ENCODE measurements around the gene TRUB2. TPM values are rescaled to one million over a fixed set of nuclear protein-coding genes. Genes with fewer than 3 reads are reported as not detected.

TRUB2 gene
- total RNA-seq, 1 donor from 2014 or later, result 29.2 TPM

- Mint-ChIP-seq H3K36me3 (ENCODE audit: insufficient read depth) (peaks cover 8% of the 10 kb centered on the region), H3K27me3 (no peaks in the 10 kb centered on the region), H3K4me3 (ENCODE audit: low read depth) (no peak overlapping the region), H3K27ac (no peak overlapping the region), H3K4me1 (ENCODE audit: low read depth) (no peaks in the 10 kb centered on the region), H3K9me3 (ENCODE audit: low read depth) (no peaks in the 10 kb centered on the region)
- no peak for TF ChIP-seq CTCF (IDR thresholded peaks at IDR 0.05; ENCODE audit: unreplicated experiment)
- DNase-seq (ENCODE audit: low spot score, unreplicated experiment), result no peak
Observed at GRCh38 chr9:128349125-128349524, 26.9 kb upstream of the TRUB2 start.

- H3K27ac Mint-ChIP-seq, result no peak overlapping the region
- no peak for TF ChIP-seq CTCF (IDR thresholded peaks at IDR 0.05; ENCODE audit: unreplicated experiment)
- no peak for DNase-seq (ENCODE audit: low spot score, unreplicated experiment)
- H3K9me3 Mint-ChIP-seq (ENCODE audit: low read depth), result no peaks in the 10 kb centered on the region
- peaks cover 4% of the 10 kb centered on the region for H3K4me1 Mint-ChIP-seq (ENCODE audit: low read depth)
- no peak overlapping the region for H3K4me3 Mint-ChIP-seq (ENCODE audit: low read depth)
- H3K36me3 Mint-ChIP-seq (ENCODE audit: insufficient read depth), result peaks cover 4% of the 10 kb centered on the region
- H3K27me3 Mint-ChIP-seq, result no peaks in the 10 kb centered on the region
Observed at GRCh38 chr9:128344931-128345605, 22.8 kb upstream of the TRUB2 start.

GRCh38 chr9:128343855-128344254, 21.6 kb upstream of the TRUB2 start:
- H3K27ac Mint-ChIP-seq, result no peak overlapping the region
- no peak overlapping the region for H3K4me3 Mint-ChIP-seq (ENCODE audit: low read depth)
- no peak for DNase-seq (ENCODE audit: low spot score, unreplicated experiment)
- H3K9me3 Mint-ChIP-seq (ENCODE audit: low read depth), result no peaks in the 10 kb centered on the region
- TF ChIP-seq CTCF (IDR thresholded peaks at IDR 0.05; ENCODE audit: unreplicated experiment), result no peak
- H3K4me1 Mint-ChIP-seq (ENCODE audit: low read depth), result peaks cover 4% of the 10 kb centered on the region
- no peaks in the 10 kb centered on the region for H3K27me3 Mint-ChIP-seq
- peaks cover 3% of the 10 kb centered on the region for H3K36me3 Mint-ChIP-seq (ENCODE audit: insufficient read depth)

- H3K9me3 Mint-ChIP-seq (ENCODE audit: low read depth), result no peaks in the 10 kb centered on the region
Observed at GRCh38 chr9:128342971-128343680, 20.9 kb upstream of the TRUB2 start.

GRCh38 chr9:128341435-128341849, 19.2 kb upstream of the TRUB2 start:
- peak; percentile 62 for TF ChIP-seq CTCF (IDR thresholded peaks at IDR 0.05; ENCODE audit: unreplicated experiment)
- Mint-ChIP-seq H3K36me3 (ENCODE audit: insufficient read depth) (peaks cover 1% of the 10 kb centered on the region), H3K9me3 (ENCODE audit: low read depth) (no peaks in the 10 kb centered on the region), H3K27me3 (no peaks in the 10 kb centered on the region), H3K4me1 (ENCODE audit: low read depth) (peaks cover 4% of the 10 kb centered on the region), H3K4me3 (ENCODE audit: low read depth) (peak overlapping the region; percentile 89), H3K27ac (peak overlapping the region; percentile 92)
- DNase-seq (ENCODE audit: low spot score, unreplicated experiment), result peak; percentile 52

More at GRCh38 chr9:128342971-128343680, 20.9 kb upstream of the TRUB2 start:
- Mint-ChIP-seq H3K36me3 (ENCODE audit: insufficient read depth) (peaks cover 3% of the 10 kb centered on the region), H3K27me3 (no peaks in the 10 kb centered on the region), H3K4me1 (ENCODE audit: low read depth) (peaks cover 4% of the 10 kb centered on the region), H3K4me3 (ENCODE audit: low read depth) (no peak overlapping the region), H3K27ac (no peak overlapping the region)
- DNase-seq (ENCODE audit: low spot score, unreplicated experiment), result no peak
- TF ChIP-seq CTCF (IDR thresholded peaks at IDR 0.05; ENCODE audit: unreplicated experiment), result no peak

Data from progenitor cell of endocrine pancreas (in vitro differentiated cells).